SK-N-MC (cell line): Measurements from ENCODE around the gene SOST.

Experiments used
- EZH2 ChIP-seq: fragments of 200-600 bp; sonication (generic); IDR thresholded peaks from one replicate; pipeline ENCODE4 v1.6.1; 2017; ENCODE audit warnings: antibody characterized with exemption
- POLR2AphosphoS5 ChIP-seq: IDR thresholded peaks from 2 replicates; pipeline ENCODE4 v1.6.1; 2012; ENCODE audit warnings: mild to moderate bottlenecking, low read depth, low read length, borderline replicate concordance

DNA sequence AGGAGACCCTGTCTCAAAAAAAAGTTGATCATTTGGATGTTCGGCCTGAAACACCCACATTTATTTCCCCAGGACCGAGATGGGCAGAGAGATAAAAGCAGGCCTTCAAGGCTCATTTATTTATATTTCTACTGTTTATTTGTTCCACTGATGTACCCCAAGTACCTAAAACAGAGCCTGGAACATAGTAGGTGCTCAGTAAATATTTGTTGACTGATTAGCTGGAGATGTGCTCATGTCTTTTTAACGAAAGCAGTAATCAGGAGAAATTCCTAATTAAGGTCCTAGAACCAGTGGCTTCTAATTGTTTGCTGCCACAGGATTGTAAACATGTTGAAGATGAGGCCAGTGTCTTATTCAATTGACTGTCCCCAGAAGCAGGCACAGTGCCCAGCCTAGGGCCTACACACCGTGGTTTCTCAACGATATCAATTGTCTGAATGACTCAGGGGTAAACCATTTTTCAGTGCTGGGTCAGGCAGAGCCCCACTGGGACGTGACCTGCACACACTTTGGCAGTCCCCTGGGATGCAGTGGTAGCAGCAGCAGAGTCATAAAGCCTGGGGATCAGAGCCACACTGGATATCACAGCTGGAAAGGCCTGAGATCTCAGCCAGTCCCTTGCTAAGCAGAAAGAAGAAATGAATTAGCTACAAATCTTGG, 34.8 kb downstream of the SOST start:
- no peak for TF ChIP-seq POLR2AphosphoS5
- TF ChIP-seq EZH2: no peak
